Germinal center (tissue), 1 donor: ENCODE results near the gene TEP1.

Experiments used
- DNase-seq: peaks from one replicate; pipeline ENCODE4 v3.0.0; 2012; ENCODE audit warnings: mixed read lengths, low spot score

The TEP1 gene

GRCh38 chr14:20429801-20430669, 16.7 kb upstream of the TEP1 start:
- DNase-seq: no peak

- DNase-seq: no peak
Measured at GRCh38 chr14:20428802-20429201, 15.5 kb upstream of the TEP1 start.

- DNase-seq: no peak
Measured at GRCh38 chr14:20428010-20428365, 14.7 kb upstream of the TEP1 start.

GRCh38 chr14:20427231-20428009, 14.1 kb upstream of the TEP1 start:
- peak; percentile 72 for DNase-seq

- no peak for DNase-seq
Measured at GRCh38 chr14:20424851-20425250, 11.6 kb upstream of the TEP1 start.

- DNase-seq: no peak
Measured at GRCh38 chr14:20422886-20423285, 9.6 kb upstream of the TEP1 start.

GRCh38 chr14:20421267-20421666, 8.0 kb upstream of the TEP1 start:
- DNase-seq: no peak

- DNase-seq: no peak
Measured at GRCh38 chr14:20419419-20419818, 6.1 kb upstream of the TEP1 start.

- no peak for DNase-seq
Measured at GRCh38 chr14:20418501-20418909, 5.2 kb upstream of the TEP1 start.

GRCh38 chr14:20417250-20418186, 4.2 kb upstream of the TEP1 start:
- no peak for DNase-seq

- DNase-seq: no peak
Measured at GRCh38 chr14:20416223-20416622, 2.9 kb upstream of the TEP1 start.

GRCh38 chr14:20415782-20416206, 2.5 kb upstream of the TEP1 start:
- peak; percentile 53 for DNase-seq

GRCh38 chr14:20413744-20414082, 412 bp upstream of the TEP1 start:
- DNase-seq: peak; percentile 27

- peak; percentile 54 for DNase-seq
Measured at GRCh38 chr14:20412411-20412810, 890 bp downstream of the TEP1 start.

GRCh38 chr14:20409226-20409625, 4.1 kb downstream of the TEP1 start:
- no peak for DNase-seq

GRCh38 chr14:20403521-20403920, 9.8 kb downstream of the TEP1 start:
- no peak for DNase-seq

GRCh38 chr14:20400965-20401593, 12.2 kb downstream of the TEP1 start:
- DNase-seq: no peak

GRCh38 chr14:20400589-20400964, 12.7 kb downstream of the TEP1 start:
- DNase-seq: no peak

GRCh38 chr14:20397511-20397910, 15.8 kb downstream of the TEP1 start:
- DNase-seq: no peak

- DNase-seq: no peak
Measured at GRCh38 chr14:20391505-20391904, 21.8 kb downstream of the TEP1 start.

- DNase-seq: no peak
Measured at GRCh38 chr14:20388159-20388558, 25.1 kb downstream of the TEP1 start.

- DNase-seq: peak; percentile 26
Measured at GRCh38 chr14:20387576-20387975, 25.7 kb downstream of the TEP1 start.
